GM12865 (cell line): ENCODE data around the gene OR6C74.

Experiments used
- DNase-seq: peaks from one replicate; pipeline ENCODE4 v3.0.0; 2010; ENCODE audit warnings: low read depth
- H3K4me3 ChIP-seq: 2 replicates; pipeline ENCODE4 v1.5.1; 2011; ENCODE audit warnings: mild to moderate bottlenecking, low read depth, low read length, control low read depth
- CTCF ChIP-seq: IDR thresholded peaks from 2 replicates; pipeline ENCODE4 v1.5.1; 2011; ENCODE audit warnings: low read length, control low read depth, low read depth, inconsistent platforms; ENCODE audit not compliant: insufficient read depth; ENCODE audit errors: missing control alignments

OR6C74 gene

DNA sequence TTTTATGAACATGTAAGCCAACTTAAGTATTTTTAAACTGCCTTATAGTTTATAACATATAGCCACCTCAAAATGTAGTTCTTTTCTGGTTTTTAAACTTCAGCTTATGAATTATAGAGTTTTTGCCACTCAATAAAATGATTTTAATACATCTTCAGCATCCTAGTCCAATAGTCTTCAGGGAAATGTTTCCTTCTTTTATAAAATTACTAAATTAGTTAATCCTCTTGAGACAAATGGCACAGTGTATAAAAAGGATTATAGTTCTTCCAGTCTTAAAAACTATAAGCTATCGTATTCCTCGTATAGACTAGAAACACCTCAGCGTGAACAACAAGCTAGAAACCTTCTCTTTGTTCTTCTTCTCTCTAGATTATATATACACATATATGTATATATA lies at the start of gene OR6C74:
TSS of gene OR6C74 (plus strand) at position 301 of the 400 bp plus-strand sequence. CDS start 2,679 bp downstream, outside the sequence.
- DNase-seq = no peak
- no peak within 1 kb of the TSS for H3K4me3 ChIP-seq
- TF ChIP-seq CTCF = no peak

DNA sequence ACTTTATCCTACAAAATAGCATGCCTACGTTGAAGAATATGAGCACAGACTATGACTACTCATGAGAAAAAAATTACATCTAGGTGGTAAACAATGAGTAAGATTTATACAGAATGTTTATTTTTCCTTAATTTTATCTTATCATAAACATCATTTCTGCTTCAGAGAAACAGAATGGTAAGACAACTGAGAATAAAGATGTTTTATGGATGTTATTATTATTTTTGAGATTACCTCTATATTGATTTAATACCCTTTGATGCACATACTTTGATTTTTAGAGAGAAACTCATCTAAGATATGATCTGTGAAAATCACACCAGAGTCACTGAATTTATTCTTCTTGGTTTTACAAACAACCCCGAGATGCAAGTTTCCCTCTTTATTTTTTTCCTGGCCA lies 23.7 kb upstream of the OR6C74 start, which contains the start of gene OR10A7:
TSS of gene OR10A7 (plus strand) at position 301 of the 400 bp plus-strand sequence. CDS start at position 301, 0 bp downstream.
- H3K4me3 ChIP-seq = no peak within 1 kb of the TSS
- DNase-seq = no peak
- TF ChIP-seq CTCF = no peak

DNA sequence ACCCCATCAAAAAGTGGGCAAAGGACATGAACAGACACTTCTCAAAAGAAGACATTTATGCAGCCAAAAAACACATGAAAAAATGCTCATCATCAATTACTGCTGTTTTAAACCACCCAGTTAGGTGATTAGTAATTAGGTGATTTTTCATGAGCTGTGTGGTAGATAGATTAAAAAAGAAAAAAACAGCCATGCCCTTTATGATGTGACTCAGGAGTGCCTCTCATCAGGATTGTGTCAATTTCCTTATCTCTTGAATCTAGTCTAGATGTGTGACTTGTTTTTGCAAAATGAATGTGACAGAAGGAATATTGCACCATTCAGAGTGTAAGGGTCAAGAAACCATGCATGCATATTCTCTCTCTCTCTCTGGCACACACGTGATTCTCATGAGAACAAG lies 17.9 kb upstream of the OR6C74 start:
- no peak overlapping the region for H3K4me3 ChIP-seq
- no peak for DNase-seq
- TF ChIP-seq CTCF = no peak

- no peak overlapping the region for H3K4me3 ChIP-seq
- no peak for DNase-seq
- no peak for TF ChIP-seq CTCF
Observed at GRCh38 chr12:55227643-55228042, 16.8 kb upstream of the OR6C74 start.

DNA sequence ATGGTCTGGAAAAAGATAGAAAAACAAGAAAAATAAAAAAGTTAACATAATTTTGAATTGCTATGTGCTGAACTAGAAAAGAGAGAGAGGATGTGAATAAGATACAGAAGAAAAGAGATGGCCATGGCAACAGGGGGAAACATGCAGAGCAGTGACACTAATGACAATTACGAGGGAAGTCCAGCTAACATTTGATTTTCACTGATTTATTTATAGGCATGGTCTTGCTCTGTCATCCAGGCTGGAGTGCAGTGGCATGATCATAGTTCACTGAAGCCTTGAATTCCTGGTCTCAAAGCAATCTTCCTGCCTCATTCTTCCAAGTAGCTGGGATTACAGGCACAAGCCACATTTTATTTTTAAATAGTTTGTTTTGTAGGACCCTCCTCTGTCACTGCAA lies 1.8 kb downstream of the OR6C74 start:
- no peak for TF ChIP-seq CTCF
- H3K4me3 ChIP-seq = no peak overlapping the region
- DNase-seq = no peak

GRCh38 chr12:55250944-55251343 lies 6.5 kb downstream of the OR6C74 start:
- TF ChIP-seq CTCF = no peak
- no peak overlapping the region for H3K4me3 ChIP-seq
- DNase-seq = no peak

DNA sequence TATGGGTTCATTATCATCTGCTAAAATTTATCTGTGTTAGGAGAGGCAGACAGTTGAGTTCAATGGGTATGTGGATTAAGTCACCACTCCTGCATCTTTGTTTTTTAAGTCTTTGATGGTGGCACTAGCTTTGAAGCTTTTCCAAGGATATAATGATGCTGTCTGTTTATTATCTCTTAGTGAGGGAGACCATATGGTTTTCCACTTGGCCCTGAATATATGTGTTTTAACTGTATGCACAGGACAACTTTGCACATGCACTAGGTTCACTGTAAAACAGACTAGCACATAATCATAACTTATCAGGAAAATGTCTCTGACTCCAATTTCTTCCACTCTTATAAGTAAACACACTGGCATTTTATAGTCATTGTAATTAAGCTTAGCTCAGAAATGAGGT lies 8.9 kb downstream of the OR6C74 start:
- DNase-seq = no peak
- H3K4me3 ChIP-seq = no peak overlapping the region
- no peak for TF ChIP-seq CTCF
